Measurements from ENCODE around the gene ZNF536.
"Not testable (repeated sequence)": the region's sequence is repeated elsewhere in the genome, so short reads cannot be mapped to it uniquely, and the experiment has no call there.

The ZNF536 gene

DNA sequence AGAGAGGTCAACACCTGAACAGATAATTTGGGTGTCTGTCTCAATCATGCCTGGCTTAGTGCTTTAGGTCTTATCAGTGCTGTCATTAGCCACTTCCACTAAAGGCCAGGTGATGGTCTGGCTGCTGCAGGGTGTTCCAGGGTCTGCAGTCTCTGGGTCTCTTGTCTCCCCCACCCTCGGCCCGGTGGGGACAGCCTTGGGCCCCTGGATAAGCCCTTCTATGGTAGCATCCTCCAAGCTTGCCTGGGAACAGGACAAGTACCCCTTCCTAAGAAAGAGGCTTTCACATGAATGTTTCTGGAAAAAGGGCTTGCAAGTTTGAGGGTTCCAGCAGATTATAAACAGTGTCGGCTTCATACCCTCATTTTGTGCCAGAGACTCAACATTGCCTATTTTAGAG lies 29.3 kb upstream of the ZNF536 start:
- no peak for DNase-seq

- DNase-seq, result no peak
Observed at GRCh38 chr19:30344446-30345425, 27.4 kb upstream of the ZNF536 start.

DNA sequence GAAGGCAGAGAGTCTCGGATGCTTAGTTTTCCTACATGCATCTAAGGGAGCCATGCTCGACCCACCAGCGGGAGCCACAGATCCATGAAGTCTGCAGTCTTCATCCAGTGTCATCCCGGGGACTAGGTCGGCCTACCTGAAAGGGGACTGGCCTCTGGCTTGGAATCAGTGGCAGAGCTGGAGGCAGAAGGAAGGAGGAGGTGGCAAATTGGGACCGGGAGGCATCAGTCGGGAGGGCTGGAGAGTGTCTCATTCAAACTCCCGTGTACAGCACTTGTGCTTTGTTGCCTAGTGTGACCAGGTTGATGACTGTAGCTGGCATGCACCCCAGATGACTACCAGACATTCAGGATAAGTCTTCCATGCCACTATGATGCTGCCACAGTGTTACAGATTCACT lies 26.5 kb upstream of the ZNF536 start:
- DNase-seq, result no peak

GRCh38 chr19:30346468-30346867 lies 25.7 kb upstream of the ZNF536 start:
- not testable (repeated sequence) for DNase-seq

DNA sequence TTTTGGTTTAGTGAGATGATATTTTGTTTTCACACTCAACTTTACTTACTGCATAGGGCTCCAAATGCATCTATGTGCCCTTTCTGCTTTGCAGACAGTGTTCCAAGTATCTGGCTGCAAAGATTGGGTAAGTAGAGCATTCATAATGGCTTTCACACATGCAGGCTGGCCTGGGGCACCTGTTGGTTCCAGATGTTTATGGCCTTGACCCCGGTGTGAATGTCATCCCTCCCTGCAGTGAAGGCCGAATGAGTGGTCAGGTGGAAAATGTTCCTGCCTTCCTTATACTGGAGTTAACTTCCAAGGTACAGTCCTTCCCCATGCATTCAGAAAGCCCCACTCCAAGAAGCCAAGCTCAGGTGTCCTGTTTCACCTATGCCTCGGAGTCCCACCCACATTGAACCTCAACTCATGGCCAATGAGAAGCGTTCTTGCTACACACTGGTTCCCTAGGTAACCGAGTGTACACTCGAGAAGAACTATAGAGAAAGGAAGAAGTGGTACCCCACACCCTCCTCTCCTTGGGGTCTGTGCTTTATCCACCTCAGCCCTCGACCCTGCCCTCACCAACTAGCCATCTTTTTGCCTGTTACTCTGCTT lies 23.0 kb upstream of the ZNF536 start:
- no peak for DNase-seq

GRCh38 chr19:30350692-30351663 lies 21.2 kb upstream of the ZNF536 start:
- DNase-seq, result peak; percentile 41

GRCh38 chr19:30351774-30352173 lies 20.4 kb upstream of the ZNF536 start:
- no peak for DNase-seq

DNA sequence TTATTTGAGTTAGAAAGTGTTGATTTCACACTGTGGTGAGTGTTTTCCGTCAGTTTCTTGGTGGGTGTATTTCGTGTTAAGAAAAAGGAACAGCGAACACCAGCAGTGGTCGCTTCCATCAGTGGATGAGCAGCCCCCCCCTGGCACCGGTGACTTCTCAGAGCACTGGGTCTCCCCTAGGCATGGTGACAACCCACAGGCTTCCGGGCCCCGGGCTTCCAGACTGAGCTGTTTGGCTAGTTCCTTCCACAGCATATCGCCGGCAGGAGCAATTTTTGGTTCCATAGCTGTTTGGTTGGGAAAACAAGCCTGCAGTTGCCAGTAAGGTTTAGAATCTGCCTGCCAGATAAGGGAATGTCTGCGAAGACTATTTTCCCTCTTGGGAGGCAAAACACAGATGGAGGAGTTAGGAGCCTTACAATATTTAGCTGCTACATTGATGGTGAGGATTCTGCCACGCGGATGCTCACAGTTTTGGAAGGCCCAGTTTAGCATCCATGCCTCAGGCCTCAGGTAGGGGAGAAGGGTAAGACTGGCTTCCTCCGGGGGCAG lies 18.7 kb upstream of the ZNF536 start:
- DNase-seq, result no peak

GRCh38 chr19:30355586-30355985 lies 16.6 kb upstream of the ZNF536 start:
- DNase-seq, result no peak

DNA sequence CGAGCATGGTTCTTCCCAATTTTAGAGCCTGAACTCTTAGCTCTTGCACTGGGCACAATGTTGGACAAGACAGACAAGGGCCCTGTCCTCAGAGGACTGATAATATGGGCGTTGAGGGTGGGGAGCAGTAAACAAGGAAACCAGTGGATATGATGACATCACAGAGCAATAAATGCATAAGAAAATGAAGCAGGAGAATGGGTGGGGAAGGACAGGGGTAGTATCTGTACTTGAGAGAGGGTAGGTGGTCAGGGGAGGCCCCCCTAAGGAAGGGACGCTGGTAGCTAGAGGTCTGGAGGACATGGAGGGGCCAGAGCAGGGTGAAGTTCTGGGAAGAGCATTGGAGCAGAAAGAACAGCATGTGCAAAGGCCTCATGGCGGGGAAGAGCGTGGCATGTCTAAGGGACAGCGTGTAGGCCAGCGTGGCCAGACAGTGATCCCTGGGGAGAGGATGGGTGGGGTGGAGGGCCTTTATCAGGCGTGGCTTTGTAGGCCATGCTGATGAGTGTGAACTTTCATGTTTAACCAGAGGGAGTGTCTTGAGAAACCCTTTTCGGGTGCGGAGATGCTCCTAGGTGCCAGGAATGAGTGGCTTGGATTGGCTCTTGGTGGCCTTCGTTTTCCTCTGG lies 15.1 kb upstream of the ZNF536 start:
- DNase-seq, result no peak

DNA sequence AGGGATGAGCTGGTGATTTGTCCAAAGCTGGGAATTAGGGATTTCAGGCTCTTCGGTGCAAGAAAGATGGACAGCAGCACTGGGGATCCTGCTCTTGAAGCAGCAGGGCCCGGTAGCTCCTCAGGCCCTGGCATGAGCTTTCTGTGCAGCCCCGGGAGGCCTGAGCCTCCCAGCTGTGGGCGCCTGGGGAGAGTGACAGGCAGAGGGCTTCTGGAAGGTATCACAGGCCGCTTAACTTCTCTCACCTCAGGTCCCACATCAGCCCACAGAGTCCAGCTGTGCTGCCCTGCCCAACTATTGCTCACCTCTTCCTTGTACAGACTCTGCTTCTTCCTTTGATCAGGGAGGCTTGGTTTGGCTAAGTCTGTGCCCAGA lies 14.6 kb upstream of the ZNF536 start:
- no peak for DNase-seq

GRCh38 chr19:30358319-30358718 lies 13.9 kb upstream of the ZNF536 start:
- DNase-seq, result no peak

DNA sequence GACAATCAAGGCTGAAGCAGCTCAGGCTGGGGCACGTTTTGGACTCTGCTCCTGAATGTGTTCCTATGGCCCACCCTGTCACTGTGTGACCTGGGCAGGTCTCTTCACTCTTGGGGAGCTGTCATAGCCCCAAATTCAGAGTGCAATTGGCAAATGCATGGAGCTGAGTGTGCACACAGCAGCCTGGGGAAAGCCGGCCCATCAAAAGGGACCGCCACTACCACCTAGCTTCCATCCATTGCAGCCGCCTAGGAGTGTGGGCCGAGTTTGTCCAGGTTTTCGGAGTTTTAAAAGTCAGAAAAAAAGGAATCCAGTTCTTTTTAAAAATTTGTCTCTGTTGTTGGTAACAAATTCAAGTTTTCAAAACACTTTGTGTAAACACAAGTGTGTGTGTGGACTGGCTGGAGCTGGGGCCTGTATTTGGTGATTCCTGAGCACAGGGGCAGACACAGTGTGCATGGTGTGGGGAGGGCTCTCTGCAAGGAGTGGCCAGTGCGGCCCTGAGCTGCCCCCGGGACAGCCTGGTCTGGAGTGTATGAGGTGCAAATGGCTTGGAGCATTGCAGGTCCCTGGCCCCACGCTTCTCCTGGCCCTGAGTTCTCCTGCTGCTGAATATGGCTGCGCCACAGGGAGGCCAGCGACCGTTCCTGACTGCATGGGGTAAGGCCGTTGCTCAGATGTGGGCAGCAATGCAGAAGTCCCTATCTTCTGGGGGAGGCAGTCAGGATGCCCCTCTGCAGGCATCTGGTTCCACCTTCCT lies 13.2 kb upstream of the ZNF536 start:
- DNase-seq, result no peak

GRCh38 chr19:30359936-30360335 lies 12.2 kb upstream of the ZNF536 start:
- no peak for DNase-seq

DNA sequence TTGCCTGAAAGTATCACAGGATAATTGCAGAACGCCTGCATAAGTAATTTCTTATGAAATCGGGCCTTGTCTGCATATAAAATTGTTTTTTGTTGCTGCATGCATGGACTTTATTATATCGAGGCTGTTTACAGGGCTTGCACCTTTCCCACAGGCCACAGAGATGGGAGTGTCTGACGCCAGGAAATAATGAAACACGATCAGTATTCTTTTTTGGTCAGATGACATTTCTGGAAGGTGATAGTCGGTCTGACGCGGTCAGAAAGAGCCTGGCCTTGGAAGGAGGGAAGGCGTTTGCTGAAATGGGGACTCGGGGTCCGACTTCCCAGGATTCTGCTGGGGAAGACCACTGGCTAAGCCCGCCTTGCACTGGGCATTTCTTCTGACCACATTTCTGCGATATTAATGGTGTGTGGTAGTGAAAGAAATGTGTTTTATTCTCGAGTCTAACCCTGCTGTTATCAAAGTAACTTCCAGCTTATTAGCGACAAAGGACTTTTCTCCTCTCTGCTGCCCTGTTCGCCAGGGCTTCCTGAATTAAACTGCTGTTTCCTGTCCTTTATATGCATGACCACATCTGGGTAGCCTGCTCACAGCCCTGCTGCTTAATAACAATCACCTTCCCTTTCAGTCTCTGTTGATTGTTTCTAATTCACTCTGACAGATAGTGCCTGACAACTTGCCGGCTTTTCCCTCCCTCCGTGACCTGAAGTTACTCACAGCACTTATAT lies 11.6 kb upstream of the ZNF536 start:
- DNase-seq, result no peak

- no peak for DNase-seq
Observed at GRCh38 chr19:30361107-30361447, 11.1 kb upstream of the ZNF536 start.

GRCh38 chr19:30361721-30362120 lies 10.5 kb upstream of the ZNF536 start:
- no peak for DNase-seq

GRCh38 chr19:30362156-30362754 lies 9.9 kb upstream of the ZNF536 start:
- no peak for DNase-seq

- no peak for DNase-seq
Observed at GRCh38 chr19:30363073-30363472, 9.1 kb upstream of the ZNF536 start.

All from DMS79 treated with DMSO at 0.1 percent for 48 hours (cell line).